Upper lobe of right lung (tissue), 1 donor: ENCODE results near the gene NPAS1. TPM values are rescaled to one million over a fixed set of nuclear protein-coding genes. Genes with fewer than 3 reads are reported as not detected.
"Not testable (repeated sequence)": the region's sequence is repeated elsewhere in the genome, so short reads cannot be mapped to it uniquely, and the experiment has no call there.

ENCODE experiments used
- ATAC-seq: fragments of 200-7000 bp; cut with Tn5 transposase; one replicate; pipeline ENCODE4 v1.9.1; 2020; ENCODE audit warnings: mild to moderate bottlenecking, moderate library complexity
- DNase-seq: peaks from one replicate; pipeline ENCODE4 v3.0.0-alpha.2; 2020
- H3K27ac ChIP-seq: fragments of 200-600 bp; one replicate; pipeline ENCODE4 v1.8.0; 2022
- H3K27me3 ChIP-seq: fragments of 200-600 bp; one replicate; pipeline ENCODE4 v1.8.0; 2022; ENCODE audit warnings: mild to moderate bottlenecking
- H3K36me3 ChIP-seq: fragments of 200-600 bp; one replicate; pipeline ENCODE4 v1.8.0; 2022
- H3K4me1 ChIP-seq: fragments of 200-600 bp; one replicate; pipeline ENCODE4 v1.8.0; 2022
- H3K4me3 ChIP-seq: fragments of 200-600 bp; one replicate; pipeline ENCODE4 v1.8.0; 2022; ENCODE audit warnings: mild to moderate bottlenecking
- H3K9me3 ChIP-seq: fragments of 200-600 bp; one replicate; pipeline ENCODE4 v1.8.0; 2022
- CTCF ChIP-seq: fragments of 200-600 bp; IDR thresholded peaks from one replicate; pipeline ENCODE4 v1.8.0; 2022; ENCODE audit warnings: antibody characterized with exemption
- intact Hi-C: fragments of 100-400 bp; cut with DNase I; formaldehyde crosslinking; loops from one replicate; pipeline ENCODE4 v1.11.0; 2022
- total RNA-seq: library from RNA; stranded (reverse); fragmentation: NEBNext Ultra II Directional; extraction: Animal tissue kit (Norgen Biotek cat#: 25700); gene quantifications from one replicate; pipeline ENCODE4 v1.2.1, GENCODE V29; 2021
- donor health status: DM: no; HTN: yes; CAD: no; lungs with severe emphysema.

The NPAS1 gene
- total RNA-seq, 1 donor from 2014 or later: 1.3 TPM

GRCh38 chr19:47049307-47049700, 29.7 kb downstream of the NPAS1 start:
- Histone ChIP-seq H3K9me3 (no peaks in the 10 kb centered on the region), H3K36me3 (no peaks in the 10 kb centered on the region), H3K4me1 (peaks cover 10% of the 10 kb centered on the region), H3K4me3 (peak overlapping the region; percentile 99), H3K27me3 (no peaks in the 10 kb centered on the region), H3K27ac (peak overlapping the region; percentile 63)
- ATAC-seq: no peak
- TF ChIP-seq CTCF: no peak
- intact Hi-C loops: no loop called here
- no peak for DNase-seq

GRCh38 chr19:47050562-47050961, 30.9 kb downstream of the NPAS1 start:
- H3K9me3 ChIP-seq, DNase-seq, ATAC-seq, H3K4me3 ChIP-seq, H3K4me1 ChIP-seq, H3K36me3 ChIP-seq, intact Hi-C loops, H3K27ac ChIP-seq, H3K27me3 ChIP-seq: not testable (repeated sequence)

GRCh38 chr19:47056411-47056810, 36.8 kb downstream of the NPAS1 start:
- H3K9me3 ChIP-seq: no peaks in the 10 kb centered on the region
- no peak overlapping the region for H3K27ac ChIP-seq
- H3K4me3 ChIP-seq: no peak overlapping the region
- no peaks in the 10 kb centered on the region for H3K27me3 ChIP-seq
- no peaks in the 10 kb centered on the region for H3K36me3 ChIP-seq
- intact Hi-C loops: no loop called here
- TF ChIP-seq CTCF: no peak
- no peaks in the 10 kb centered on the region for H3K4me1 ChIP-seq
- ATAC-seq (no peak), DNase-seq (no peak)

- H3K9me3 ChIP-seq: no peaks in the 10 kb centered on the region
- TF ChIP-seq CTCF: no peak
- no peaks in the 10 kb centered on the region for H3K27me3 ChIP-seq
- no peaks in the 10 kb centered on the region for H3K4me1 ChIP-seq
- ATAC-seq (no peak), DNase-seq (no peak)
- no peaks in the 10 kb centered on the region for H3K36me3 ChIP-seq
- H3K27ac ChIP-seq: no peak overlapping the region
- intact Hi-C loops: no loop called here
- H3K4me3 ChIP-seq: no peak overlapping the region
Measured at GRCh38 chr19:47057328-47057727, 37.7 kb downstream of the NPAS1 start.

- no peak overlapping the region for H3K4me3 ChIP-seq
Measured at GRCh38 chr19:47058621-47059022, 39.0 kb downstream of the NPAS1 start.

GRCh38 chr19:47063874-47064273, 44.2 kb downstream of the NPAS1 start:
- DNase-seq: no peak
- TF ChIP-seq CTCF: no peak
- ATAC-seq: no peak
- H3K36me3 ChIP-seq: peaks cover 51% of the 10 kb centered on the region
- intact Hi-C loops: no loop called here
- H3K27me3 ChIP-seq: no peaks in the 10 kb centered on the region
- no peak overlapping the region for H3K4me3 ChIP-seq
- no peaks in the 10 kb centered on the region for H3K4me1 ChIP-seq
- H3K9me3 ChIP-seq: no peaks in the 10 kb centered on the region
- no peak overlapping the region for H3K27ac ChIP-seq

More at GRCh38 chr19:47058621-47059022, 39.0 kb downstream of the NPAS1 start:
- Histone ChIP-seq H3K36me3 (no peaks in the 10 kb centered on the region), H3K27ac (no peak overlapping the region), H3K27me3 (no peaks in the 10 kb centered on the region), H3K4me1 (no peaks in the 10 kb centered on the region), H3K9me3 (no peaks in the 10 kb centered on the region)
- no peak for TF ChIP-seq CTCF
- peak; percentile 70 for ATAC-seq
- no peak for DNase-seq
- intact Hi-C loops: no loop called here
